AG09309 (cell line): ENCODE data around the gene SNX11.

Experiments used
- DNase-seq: peaks from one replicate; pipeline ENCODE4 v3.0.0-alpha.2; 2010; ENCODE audit warnings: low read depth
- H3K4me3 ChIP-seq: 2 replicates; pipeline ENCODE4 v1.5.1; 2011; ENCODE audit warnings: mild to moderate bottlenecking, low read depth, low read length, moderate library complexity; ENCODE audit not compliant: control insufficient read depth
- TF ChIP-seq, protein P1 (sequence below): IDR thresholded peaks from 2 replicates; pipeline ENCODE4 v1.5.1; 2011; ENCODE audit warnings: mild to moderate bottlenecking, low read depth, low read length, inconsistent platforms; ENCODE audit not compliant: insufficient read depth, control insufficient read depth; ENCODE audit errors: missing control alignments

The SNX11 gene

DNA sequence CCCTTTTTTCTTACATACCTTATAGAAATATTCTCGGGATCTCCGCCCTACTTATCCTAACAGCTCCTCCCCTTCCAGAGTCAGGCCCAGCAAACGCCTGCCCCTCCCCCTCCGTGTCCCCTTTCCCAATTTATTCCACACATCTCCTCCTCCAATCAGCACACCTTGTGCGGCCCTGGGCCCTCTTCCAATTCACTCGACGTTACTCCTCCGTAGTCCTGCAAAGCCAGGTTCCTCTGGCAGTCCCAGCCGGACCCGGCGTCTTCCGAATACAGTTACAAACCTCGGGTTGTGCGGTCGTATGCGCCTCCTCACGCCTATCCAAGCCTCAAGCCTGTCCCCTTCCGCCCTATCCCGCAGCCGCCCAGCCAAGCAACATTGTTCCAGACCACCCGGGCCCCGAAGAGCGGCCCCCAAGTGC, 7.0 kb upstream of the SNX11 start:
- DNase-seq, result no peak
- peak overlapping the region; percentile 87 for H3K4me3 ChIP-seq
- TF ChIP-seq, protein P1, sequence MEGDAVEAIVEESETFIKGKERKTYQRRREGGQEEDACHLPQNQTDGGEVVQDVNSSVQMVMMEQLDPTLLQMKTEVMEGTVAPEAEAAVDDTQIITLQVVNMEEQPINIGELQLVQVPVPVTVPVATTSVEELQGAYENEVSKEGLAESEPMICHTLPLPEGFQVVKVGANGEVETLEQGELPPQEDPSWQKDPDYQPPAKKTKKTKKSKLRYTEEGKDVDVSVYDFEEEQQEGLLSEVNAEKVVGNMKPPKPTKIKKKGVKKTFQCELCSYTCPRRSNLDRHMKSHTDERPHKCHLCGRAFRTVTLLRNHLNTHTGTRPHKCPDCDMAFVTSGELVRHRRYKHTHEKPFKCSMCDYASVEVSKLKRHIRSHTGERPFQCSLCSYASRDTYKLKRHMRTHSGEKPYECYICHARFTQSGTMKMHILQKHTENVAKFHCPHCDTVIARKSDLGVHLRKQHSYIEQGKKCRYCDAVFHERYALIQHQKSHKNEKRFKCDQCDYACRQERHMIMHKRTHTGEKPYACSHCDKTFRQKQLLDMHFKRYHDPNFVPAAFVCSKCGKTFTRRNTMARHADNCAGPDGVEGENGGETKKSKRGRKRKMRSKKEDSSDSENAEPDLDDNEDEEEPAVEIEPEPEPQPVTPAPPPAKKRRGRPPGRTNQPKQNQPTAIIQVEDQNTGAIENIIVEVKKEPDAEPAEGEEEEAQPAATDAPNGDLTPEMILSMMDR, result no peak

DNA sequence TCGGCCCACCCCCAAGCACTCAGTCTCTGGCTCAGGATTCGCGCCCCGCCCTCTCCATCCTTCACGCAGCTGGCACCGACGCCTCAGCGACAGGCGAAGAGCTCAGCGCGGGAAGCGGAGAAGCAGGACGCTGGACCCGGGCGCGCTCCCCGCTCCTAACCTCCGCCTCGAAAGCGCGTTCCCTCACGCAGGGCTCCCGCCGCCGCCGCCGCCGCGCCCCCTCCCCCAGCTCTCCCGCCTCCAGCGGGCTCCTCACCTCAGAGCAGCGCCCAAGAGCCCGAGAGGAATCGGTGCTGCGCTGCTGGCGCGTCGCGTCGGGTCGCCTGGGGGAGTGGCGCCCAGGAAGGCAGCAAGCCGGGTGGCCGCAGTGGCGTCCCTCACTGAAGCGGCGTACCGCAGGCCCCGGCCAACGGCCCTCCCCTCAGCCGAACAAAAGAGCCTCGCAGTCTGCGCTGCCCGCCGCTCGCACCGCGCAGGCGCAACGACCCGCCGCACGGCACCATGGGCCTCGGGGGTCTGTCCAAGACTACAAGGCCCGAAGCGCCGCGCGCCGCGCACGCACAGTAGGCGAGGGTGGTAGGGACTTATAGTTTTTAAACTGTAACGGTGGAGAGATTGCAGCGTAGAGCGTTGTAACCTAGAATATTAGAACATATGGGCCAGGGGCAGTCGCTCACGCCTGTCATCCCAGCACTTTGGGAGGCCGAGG, 6.4 kb upstream of the SNX11 start, which contains the start of gene CBX1:
Gene CBX1 (minus strand): TSS at position 467 of the 709 bp plus-strand sequence. CDS start 24,474 bp downstream, outside the sequence.
- TF ChIP-seq, protein P1, result no peak
- peak; percentile 71 for DNase-seq
- peak within 1 kb of the TSS; percentile 87 for H3K4me3 ChIP-seq

DNA sequence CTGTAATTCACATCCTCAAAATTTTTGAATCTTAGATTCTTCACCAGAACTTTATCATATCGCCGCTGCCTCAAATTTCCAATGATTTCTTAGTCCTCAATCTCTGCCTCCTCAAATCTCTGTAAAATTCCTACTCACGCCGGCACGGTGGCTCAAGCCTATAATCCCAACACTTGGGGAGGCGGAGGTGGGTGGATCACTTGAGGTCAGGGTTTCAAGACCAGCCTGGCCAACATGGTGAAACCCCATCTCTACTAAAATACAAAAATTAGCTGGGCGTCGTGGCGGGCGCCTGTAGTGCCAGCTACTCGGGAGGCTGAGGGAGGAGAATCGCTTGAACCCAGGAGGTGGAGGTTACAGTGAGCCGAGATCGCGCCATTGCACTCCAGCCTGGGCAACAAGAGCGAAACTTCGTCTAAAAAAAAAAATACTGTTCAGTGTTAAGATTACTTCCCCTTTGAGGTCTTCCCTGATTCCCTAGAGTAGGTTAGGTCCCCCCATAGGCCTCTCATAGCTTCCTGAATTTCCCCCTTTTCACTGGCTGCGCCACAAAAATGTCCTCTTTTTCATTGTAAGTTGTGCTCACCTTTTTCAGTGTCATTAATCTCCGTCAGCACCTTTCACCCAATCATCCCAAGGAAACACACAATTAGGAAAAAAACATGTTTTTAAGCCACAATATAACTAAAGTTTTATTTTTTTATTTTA, 5.4 kb upstream of the SNX11 start:
- no peak overlapping the region; the same call in 1 of the 2 replicates for H3K4me3 ChIP-seq
- TF ChIP-seq, protein P1, result no peak
- no peak for DNase-seq

DNA sequence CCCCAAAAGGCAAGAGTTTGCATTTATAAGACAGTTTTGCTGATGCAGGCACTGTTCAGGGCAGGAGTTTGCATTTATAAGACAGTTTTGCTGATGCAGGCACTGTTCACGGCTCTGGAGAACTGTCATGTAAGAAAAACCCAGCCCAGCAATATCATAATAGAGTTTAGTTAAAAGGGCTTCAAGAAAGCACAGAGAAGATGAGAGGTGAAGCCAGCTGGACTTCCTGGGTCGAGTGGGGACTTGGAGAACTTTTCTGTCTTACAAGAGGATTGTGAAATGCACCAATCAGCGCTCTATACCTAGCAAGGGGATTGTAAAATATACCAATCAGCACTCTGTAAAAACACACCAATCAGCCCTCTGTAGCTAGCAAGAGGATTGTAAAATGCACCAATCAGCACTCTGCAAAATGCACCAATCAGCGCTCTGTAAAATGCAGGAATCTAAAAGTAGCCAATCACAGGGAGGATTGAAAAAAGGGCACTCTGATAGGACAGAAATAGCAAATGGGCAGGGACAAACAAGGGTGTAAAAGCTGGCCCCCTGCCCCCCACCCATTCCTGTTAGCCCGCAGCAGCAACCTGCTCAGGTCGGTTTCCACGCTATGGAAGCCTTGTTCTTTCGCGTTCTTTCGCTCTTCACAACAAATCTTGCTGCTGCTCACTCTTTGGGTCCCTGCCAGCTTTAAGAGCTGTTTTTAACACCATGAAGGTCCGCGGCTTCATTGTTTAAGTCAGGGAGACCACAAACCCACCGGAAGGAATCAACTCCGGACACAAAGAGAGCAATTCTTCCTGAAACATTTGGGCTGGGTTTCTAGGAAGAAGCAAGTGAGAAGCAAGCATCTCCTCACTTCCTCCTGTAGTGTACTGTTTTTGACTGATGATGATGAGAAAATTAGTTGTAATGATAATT, 4.5 kb upstream of the SNX11 start:
- no peak for DNase-seq
- TF ChIP-seq, protein P1, result no peak
- no peak overlapping the region for H3K4me3 ChIP-seq

DNA sequence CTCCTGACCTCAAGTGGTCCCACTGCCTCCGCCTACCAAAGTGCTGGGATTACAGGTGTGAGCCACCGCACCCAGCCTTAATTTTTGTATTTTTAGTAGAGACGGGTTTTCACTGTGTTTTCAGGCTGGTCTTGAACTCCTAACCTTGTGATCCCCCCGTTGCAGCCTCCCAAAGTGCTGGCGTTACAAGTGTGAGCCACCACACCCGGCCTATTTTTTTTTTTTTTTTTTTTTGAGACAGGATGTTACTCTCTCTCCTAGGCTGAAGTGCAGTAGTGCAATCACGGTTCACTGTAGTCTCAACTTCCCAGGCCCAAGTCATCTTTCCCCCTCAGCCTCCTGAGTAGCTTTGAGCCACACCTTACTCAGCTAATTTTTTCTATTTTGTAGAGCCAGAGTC, 3.1 kb upstream of the SNX11 start:
- H3K4me3 ChIP-seq, result no peak overlapping the region
- no peak for DNase-seq
- TF ChIP-seq, protein P1, result no peak

DNA sequence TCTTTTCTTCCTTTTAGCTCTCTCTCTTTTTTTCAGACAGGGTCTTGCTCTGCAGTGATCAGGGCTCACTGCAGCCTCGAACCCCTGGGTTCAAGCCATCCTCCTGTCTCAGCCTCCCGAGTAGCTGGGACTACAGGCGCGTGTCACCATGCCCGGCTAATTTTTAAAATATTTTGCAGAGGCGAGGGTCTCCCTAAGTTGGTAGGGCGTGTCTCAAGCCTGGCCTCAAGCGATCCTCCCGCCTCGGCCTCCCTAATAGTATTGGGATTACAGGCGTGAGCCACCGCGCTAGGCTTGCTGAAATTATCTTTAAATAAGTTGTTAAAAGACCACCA, 797 bp upstream of the SNX11 start:
- DNase-seq, result no peak
- H3K4me3 ChIP-seq, result peak overlapping the region; percentile 70
- TF ChIP-seq, protein P1, result no peak
